ENCODE results near the gene CSNK1G1. TPM values are rescaled to one million over a fixed set of nuclear protein-coding genes. Genes with fewer than 3 reads are reported as not detected.
"Not testable (repeated sequence)": the region's sequence is repeated elsewhere in the genome, so short reads cannot be mapped to it uniquely, and the experiment has no call there.

The CSNK1G1 gene
- polyA plus RNA-seq, 2 of the 4 experiments (the other 2 are of a cell fraction) = 11.0 to 36.3 TPM

- H3K4me2 ChIP-seq; POLR2A ChIA-PET; CTCF ChIA-PET; H3K4me3 ChIP-seq; H3K27ac ChIP-seq; FAIRE-seq; H3K9me3 ChIP-seq; ATAC-seq; DNase-seq (ENCODE audit: low read depth in 1 of 2, low spot score in 1 of 2): not testable (repeated sequence)
- 89% methylated on average over 6 of the region's 6 CpGs for WGBS (ENCODE audit: missing lambda C conversion rate)
- TF ChIP-seq ZC3H11A (IDR thresholded peaks at IDR 0.05) = peak; percentile 96
- H3K4me1 ChIP-seq = peaks cover 18% of the 10 kb centered on the region
Observed at GRCh38 chr15:64346242-64346641, 9.7 kb downstream of the CSNK1G1 start.

GRCh38 chr15:64344651-64345294, 11.2 kb downstream of the CSNK1G1 start:
- peak overlapping the region; percentile 4; the same call in 2 of the 3 replicates for H3K4me2 ChIP-seq
- DNase-seq (ENCODE audit: low read depth in 1 of 2, low spot score in 1 of 2) (no peak), FAIRE-seq (peak; percentile 90), ATAC-seq (no peak)
- ChIA-PET POLR2A (no interaction called here), CTCF (interaction anchor here (1.0 to 1.5 kb wide), 3 partner anchors 10 to 336 kb away, joined by 3 to 8 read pairs (median 3); partner anchors contain the start of gene CSNK1G1)
- H3K4me3 ChIP-seq = no peak overlapping the region
- TF ChIP-seq ZSCAN20 (CRISPR knock-in tag; IDR thresholded peaks at IDR 0.05) (no peak), ZC3H11A (IDR thresholded peaks at IDR 0.05) (no peak), SMC3 (IDR thresholded peaks at IDR 0.05) (no peak), CBX2 (IDR thresholded peaks at IDR 0.05; ENCODE audit: borderline replicate concordance, low read depth) (no peak), POLR2A (IDR thresholded peaks at IDR 0.05; ENCODE audit: low read length) (no peak), EP300 (IDR thresholded peaks at IDR 0.05) (no peak), RARB (CRISPR knock-in tag; IDR thresholded peaks at IDR 0.05) (no peak), FOXS1 (CRISPR knock-in tag; IDR thresholded peaks at IDR 0.05) (no peak), CBX8 (IDR thresholded peaks at IDR 0.05) (no peak), BHLHE40 (IDR thresholded peaks at IDR 0.05; ENCODE audit: low read depth, low read length) (no peak), CHD2 (IDR thresholded peaks at IDR 0.05; ENCODE audit: low read length, partially characterized antibody) (no peak), NPAS2 (CRISPR knock-in tag; IDR thresholded peaks at IDR 0.05; ENCODE audit: borderline replicate concordance) (no peak)
- H3K9me3 ChIP-seq = no peaks in the 10 kb centered on the region
- no peak overlapping the region for H3K27ac ChIP-seq
- peaks cover 18% of the 10 kb centered on the region for H3K4me1 ChIP-seq

GRCh38 chr15:64343841-64344240, 12.1 kb downstream of the CSNK1G1 start:
- H3K4me1 ChIP-seq = peaks cover 18% of the 10 kb centered on the region
- DNase-seq (ENCODE audit: low read depth in 1 of 2, low spot score in 1 of 2) (no peak), ATAC-seq (no peak), FAIRE-seq (no peak)
- H3K27ac ChIP-seq = no peak overlapping the region
- no peak overlapping the region for H3K4me2 ChIP-seq
- 91% methylated on average over 2 of the region's 2 CpGs for WGBS (ENCODE audit: missing lambda C conversion rate)
- TF ChIP-seq HES2 (IDR thresholded peaks at IDR 0.05) (no peak), HOXA7 (CRISPR knock-in tag; IDR thresholded peaks at IDR 0.05) (no peak), SREBF2 (IDR thresholded peaks at IDR 0.05) (no peak), HOXB5 (CRISPR knock-in tag; IDR thresholded peaks at IDR 0.05) (no peak), FOSB (CRISPR knock-in tag; IDR thresholded peaks at IDR 0.05) (no peak), REST (IDR thresholded peaks at IDR 0.05) (no peak), HDAC2 (IDR thresholded peaks at IDR 0.05) (no peak), ESRRA (IDR thresholded peaks at IDR 0.05; ENCODE audit: borderline replicate concordance, low read length) (no peak), GATA3 (IDR thresholded peaks at IDR 0.05; ENCODE audit: borderline replicate concordance) (no peak), ZC3H11A (IDR thresholded peaks at IDR 0.05) (no peak), ZSCAN20 (CRISPR knock-in tag; IDR thresholded peaks at IDR 0.05) (no peak), MYC (IDR thresholded peaks at IDR 0.05; ENCODE audit: borderline replicate concordance, low read length) (no peak), RFX5 (IDR thresholded peaks at IDR 0.05) (no peak), CTCF (IDR thresholded peaks at IDR 0.05) (no peak), TP53 (CRISPR knock-in tag; IDR thresholded peaks at IDR 0.05) (no peak), MAFK (IDR thresholded peaks at IDR 0.05; ENCODE audit: partially characterized antibody) (no peak), RARB (CRISPR knock-in tag; IDR thresholded peaks at IDR 0.05) (no peak), USF2 (IDR thresholded peaks at IDR 0.05) (no peak)
- ChIA-PET POLR2A (no interaction called here), CTCF (interaction anchor here (1.2 kb wide), 1 partner anchor 134 kb away, joined by 3 read pairs; no protein-coding TSS in a partner anchor)
- H3K9me3 ChIP-seq = no peaks in the 10 kb centered on the region
- H3K4me3 ChIP-seq = no peak overlapping the region

All from A549 (cell line).